Measurements from ENCODE around the gene NOS1.

- TF ChIP-seq CTCF (IDR thresholded peaks at IDR 0.05) (no peak), ZFX (IDR thresholded peaks at IDR 0.05; ENCODE audit: borderline replicate concordance) (no peak)
Observed at GRCh38 chr12:117404203-117404853, 42.9 kb upstream of the NOS1 start.

All from 22Rv1 (cell line).